Measurements from ENCODE around the gene FAM13A.

FAM13A gene

DNA sequence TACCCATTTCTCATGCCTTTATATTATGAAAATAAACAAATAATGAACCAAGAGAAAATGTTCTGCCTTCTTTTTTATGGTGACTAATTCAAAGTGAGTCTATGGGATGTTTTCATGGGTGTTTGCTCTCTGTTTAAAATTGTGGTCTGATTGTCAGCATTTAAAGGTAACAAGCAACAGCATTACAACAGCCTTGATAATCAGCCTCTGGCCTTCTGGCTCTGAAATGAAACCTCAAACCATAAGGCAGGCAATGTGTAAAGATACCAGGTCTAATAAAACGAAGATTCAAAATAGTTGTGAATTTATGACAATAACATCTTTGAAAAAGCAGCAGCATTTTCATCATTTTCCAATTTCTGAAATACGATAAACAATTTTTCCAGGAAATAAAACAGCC lies 63.7 kb downstream of the FAM13A start:
- H3K9ac ChIP-seq (ENCODE audit: low read depth, low read length), result no peak overlapping the region
- no peak overlapping the region for H3K27ac ChIP-seq (ENCODE audit: low read length)
- peaks cover 4% of the 10 kb centered on the region; the same call in 1 of the 2 replicates for H3K36me3 ChIP-seq (ENCODE audit: insufficient read depth, low read depth, low read length)
- no peaks in the 10 kb centered on the region for H3K4me1 ChIP-seq (ENCODE audit: insufficient read depth, low read length)
- no peak overlapping the region for H3K4me3 ChIP-seq (ENCODE audit: low read length)
- H3K27me3 ChIP-seq (ENCODE audit: insufficient read depth, low read length), result no peaks in the 10 kb centered on the region
- no peaks in the 10 kb centered on the region for H3K9me3 ChIP-seq (ENCODE audit: insufficient read depth, low read depth, low read length)

DNA sequence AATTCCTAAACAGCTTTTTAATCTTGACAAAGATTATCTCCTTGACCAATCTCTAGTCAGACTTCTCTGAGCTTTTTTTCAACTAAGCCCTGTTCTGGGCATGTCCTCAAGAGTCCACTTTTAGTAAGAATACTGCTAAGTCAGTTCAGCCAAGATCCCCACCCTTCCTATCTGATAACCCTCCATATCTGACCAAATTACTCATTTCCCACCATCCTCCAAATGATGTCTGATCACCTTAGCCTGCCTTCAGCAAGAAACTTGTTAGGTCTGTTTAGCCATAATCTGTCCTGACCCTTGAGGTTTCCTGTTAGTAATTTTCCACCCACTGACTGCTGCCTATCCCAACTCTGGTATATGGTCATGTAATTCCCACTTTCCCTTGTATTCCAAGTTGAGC lies 65.2 kb downstream of the FAM13A start:
- Histone ChIP-seq H3K27ac (ENCODE audit: low read length) (no peak overlapping the region), H3K9ac (ENCODE audit: low read depth, low read length) (no peak overlapping the region), H3K27me3 (ENCODE audit: insufficient read depth, low read length) (no peaks in the 10 kb centered on the region), H3K4me3 (ENCODE audit: low read length) (no peak overlapping the region), H3K9me3 (ENCODE audit: insufficient read depth, low read depth, low read length) (no peaks in the 10 kb centered on the region), H3K4me1 (ENCODE audit: insufficient read depth, low read length) (no peaks in the 10 kb centered on the region), H3K36me3 (ENCODE audit: insufficient read depth, low read depth, low read length) (peaks cover 4% of the 10 kb centered on the region; the same call in 1 of the 2 replicates)

DNA sequence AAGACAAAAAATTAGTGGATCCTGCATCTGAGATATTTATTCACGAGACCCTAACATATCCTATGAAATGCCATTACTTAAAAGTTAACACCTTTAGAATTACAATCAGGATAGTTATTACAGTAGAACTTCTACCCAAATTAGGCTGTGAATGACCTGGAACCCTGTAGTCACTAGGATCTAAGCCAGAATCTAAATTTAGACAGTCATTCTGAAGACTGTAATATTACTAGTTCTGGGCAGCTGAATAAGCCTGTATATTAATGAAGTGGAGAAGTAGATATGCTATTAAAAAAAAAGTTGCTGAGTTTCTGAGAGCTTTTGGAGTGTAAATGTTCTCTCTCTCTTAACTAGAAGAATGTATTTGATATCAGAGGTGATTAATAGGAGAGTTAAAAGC lies 67.0 kb downstream of the FAM13A start:
- H3K27ac ChIP-seq (ENCODE audit: low read length), result no peak overlapping the region
- no peaks in the 10 kb centered on the region for H3K4me1 ChIP-seq (ENCODE audit: insufficient read depth, low read length)
- H3K27me3 ChIP-seq (ENCODE audit: insufficient read depth, low read length), result no peaks in the 10 kb centered on the region
- H3K4me3 ChIP-seq (ENCODE audit: low read length), result no peak overlapping the region
- H3K36me3 ChIP-seq (ENCODE audit: insufficient read depth, low read depth, low read length), result peaks cover 4% of the 10 kb centered on the region; the same call in 1 of the 2 replicates
- H3K9ac ChIP-seq (ENCODE audit: low read depth, low read length), result no peak overlapping the region
- H3K9me3 ChIP-seq (ENCODE audit: insufficient read depth, low read depth, low read length), result no peaks in the 10 kb centered on the region

GRCh38 chr4:88985088-88985773 lies 71.8 kb downstream of the FAM13A start:
- no peak overlapping the region for H3K4me3 ChIP-seq (ENCODE audit: low read length)
- H3K9ac ChIP-seq (ENCODE audit: low read depth, low read length), result no peak overlapping the region
- no peaks in the 10 kb centered on the region for H3K27me3 ChIP-seq (ENCODE audit: insufficient read depth, low read length)
- no peak overlapping the region for H3K27ac ChIP-seq (ENCODE audit: low read length)
- peaks cover 3% of the 10 kb centered on the region; the same call in 1 of the 2 replicates for H3K36me3 ChIP-seq (ENCODE audit: insufficient read depth, low read depth, low read length)
- H3K9me3 ChIP-seq (ENCODE audit: insufficient read depth, low read depth, low read length), result no peaks in the 10 kb centered on the region
- no peaks in the 10 kb centered on the region for H3K4me1 ChIP-seq (ENCODE audit: insufficient read depth, low read length)

DNA sequence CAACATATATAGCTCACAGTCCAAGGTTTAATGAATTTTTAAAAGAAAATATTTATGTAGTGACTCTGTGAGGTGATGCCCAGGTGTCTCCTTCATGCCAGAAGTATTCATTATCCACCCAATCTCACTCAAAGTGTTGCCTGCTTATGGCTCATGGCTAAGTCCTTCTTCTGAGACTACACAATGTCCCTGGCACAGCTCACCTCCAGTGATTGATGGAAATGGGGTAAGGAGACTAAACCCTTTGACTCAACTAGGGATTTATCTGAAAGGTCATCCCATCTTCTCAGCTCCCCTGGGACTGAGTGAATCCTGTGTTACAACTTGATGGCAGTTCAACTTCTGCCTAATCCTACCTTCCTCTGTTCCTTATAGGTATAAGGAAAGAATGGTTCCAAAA lies 74.2 kb downstream of the FAM13A start:
- Histone ChIP-seq H3K36me3 (ENCODE audit: insufficient read depth, low read depth, low read length) (no peaks in the 10 kb centered on the region), H3K4me3 (ENCODE audit: low read length) (no peak overlapping the region), H3K9me3 (ENCODE audit: insufficient read depth, low read depth, low read length) (no peaks in the 10 kb centered on the region), H3K27me3 (ENCODE audit: insufficient read depth, low read length) (no peaks in the 10 kb centered on the region), H3K27ac (ENCODE audit: low read length) (no peak overlapping the region), H3K4me1 (ENCODE audit: insufficient read depth, low read length) (no peaks in the 10 kb centered on the region), H3K9ac (ENCODE audit: low read depth, low read length) (no peak overlapping the region)

DNA sequence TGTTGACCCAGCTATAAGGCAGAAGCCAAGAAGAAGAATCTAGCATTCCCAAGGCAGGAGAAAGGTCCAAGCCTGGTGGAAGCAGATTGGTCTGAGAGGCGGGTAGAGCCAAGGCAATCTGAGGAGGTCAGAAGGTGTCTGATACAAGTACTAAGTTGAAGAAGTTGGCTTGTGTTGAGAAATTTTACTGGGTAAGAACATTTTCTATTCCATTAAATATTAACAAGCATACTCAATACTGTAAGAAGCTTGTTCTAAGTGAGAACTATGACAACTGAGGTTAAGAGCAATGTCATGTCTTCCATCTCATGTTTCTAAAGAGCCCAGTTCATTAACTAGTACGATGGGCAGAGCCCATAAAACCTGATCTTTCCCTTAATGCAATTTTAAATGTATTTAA lies 75.0 kb downstream of the FAM13A start:
- Histone ChIP-seq H3K36me3 (ENCODE audit: insufficient read depth, low read depth, low read length) (no peaks in the 10 kb centered on the region), H3K4me3 (ENCODE audit: low read length) (no peak overlapping the region), H3K4me1 (ENCODE audit: insufficient read depth, low read length) (no peaks in the 10 kb centered on the region), H3K9me3 (ENCODE audit: insufficient read depth, low read depth, low read length) (no peaks in the 10 kb centered on the region), H3K27me3 (ENCODE audit: insufficient read depth, low read length) (no peaks in the 10 kb centered on the region), H3K9ac (ENCODE audit: low read depth, low read length) (no peak overlapping the region), H3K27ac (ENCODE audit: low read length) (no peak overlapping the region)

DNA sequence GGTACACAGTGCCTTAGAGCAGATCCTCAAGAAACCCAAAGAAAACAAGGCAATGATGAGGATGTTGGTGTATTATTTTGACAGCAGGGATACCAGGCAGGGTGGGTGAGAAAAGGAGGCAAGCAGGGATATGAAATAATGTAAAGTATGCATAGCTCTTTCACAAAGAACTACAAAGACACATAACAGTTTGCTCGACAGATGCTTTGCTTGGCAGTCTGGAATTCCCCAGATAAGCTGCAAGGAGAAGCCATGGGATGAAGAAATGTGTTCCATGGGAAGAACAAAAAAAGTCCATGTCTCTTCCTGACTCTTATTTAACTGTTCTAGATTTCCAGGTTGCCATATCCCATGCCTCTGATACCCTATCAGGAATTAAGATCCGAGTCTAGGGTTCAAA lies 75.4 kb downstream of the FAM13A start:
- Histone ChIP-seq H3K36me3 (ENCODE audit: insufficient read depth, low read depth, low read length) (no peaks in the 10 kb centered on the region), H3K9me3 (ENCODE audit: insufficient read depth, low read depth, low read length) (no peaks in the 10 kb centered on the region), H3K4me3 (ENCODE audit: low read length) (no peak overlapping the region), H3K9ac (ENCODE audit: low read depth, low read length) (no peak overlapping the region), H3K4me1 (ENCODE audit: insufficient read depth, low read length) (no peaks in the 10 kb centered on the region), H3K27me3 (ENCODE audit: insufficient read depth, low read length) (no peaks in the 10 kb centered on the region), H3K27ac (ENCODE audit: low read length) (no peak overlapping the region)

- H3K4me1 ChIP-seq (ENCODE audit: insufficient read depth, low read length), result no peaks in the 10 kb centered on the region
- no peak overlapping the region for H3K27ac ChIP-seq (ENCODE audit: low read length)
- H3K27me3 ChIP-seq (ENCODE audit: insufficient read depth, low read length), result no peaks in the 10 kb centered on the region
- H3K9ac ChIP-seq (ENCODE audit: low read depth, low read length), result no peak overlapping the region
- H3K4me3 ChIP-seq (ENCODE audit: low read length), result no peak overlapping the region
- H3K36me3 ChIP-seq (ENCODE audit: insufficient read depth, low read depth, low read length), result no peaks in the 10 kb centered on the region
- no peaks in the 10 kb centered on the region for H3K9me3 ChIP-seq (ENCODE audit: insufficient read depth, low read depth, low read length)
These were observed 77.7 kb downstream of the FAM13A start for GRCh38 chr4:88979276-88979675.

GRCh38 chr4:88976775-88977035 lies 80.3 kb downstream of the FAM13A start:
- Histone ChIP-seq H3K27ac (ENCODE audit: low read length) (no peak overlapping the region), H3K36me3 (ENCODE audit: insufficient read depth, low read depth, low read length) (no peaks in the 10 kb centered on the region), H3K9me3 (ENCODE audit: insufficient read depth, low read depth, low read length) (no peaks in the 10 kb centered on the region), H3K4me3 (ENCODE audit: low read length) (no peak overlapping the region), H3K9ac (ENCODE audit: low read depth, low read length) (no peak overlapping the region), H3K27me3 (ENCODE audit: insufficient read depth, low read length) (no peaks in the 10 kb centered on the region), H3K4me1 (ENCODE audit: insufficient read depth, low read length) (no peaks in the 10 kb centered on the region)

DNA sequence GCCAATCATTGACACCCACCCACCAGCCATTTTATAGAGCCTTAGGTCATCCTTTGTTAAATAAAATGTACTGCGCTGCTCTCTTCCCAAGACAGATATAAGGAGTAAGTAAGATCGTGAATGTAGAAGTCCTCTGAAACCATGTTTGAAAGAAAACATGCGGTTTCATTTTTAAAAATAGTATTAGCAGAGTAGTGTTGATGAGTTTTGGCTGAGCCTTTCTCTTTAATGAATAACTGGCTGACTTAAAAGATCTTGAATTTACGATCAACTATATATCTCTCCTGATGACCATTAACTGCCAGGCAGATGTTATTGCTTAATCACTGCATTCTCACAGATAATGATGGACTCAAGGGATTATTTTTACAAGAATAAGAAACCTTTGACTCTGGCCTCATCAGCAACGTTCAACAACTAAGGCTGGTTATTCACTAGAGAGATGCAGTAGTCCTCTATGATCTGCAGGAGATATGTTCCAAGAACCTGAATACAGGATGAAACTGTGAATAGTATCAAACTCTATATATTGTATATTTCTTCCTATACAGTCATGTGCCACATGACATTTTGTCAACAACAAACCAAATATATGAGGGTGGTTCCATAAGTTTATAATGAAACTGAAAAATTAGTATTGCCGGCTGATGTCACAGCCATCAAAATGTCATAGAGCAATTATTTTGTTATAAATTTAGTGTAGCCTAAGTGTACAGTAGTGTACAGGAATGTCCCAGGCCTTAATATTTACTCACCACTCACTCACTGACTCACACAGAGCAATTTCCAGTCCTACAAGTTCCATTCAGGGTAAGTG lies 80.8 kb downstream of the FAM13A start:
- H3K9ac ChIP-seq (ENCODE audit: low read depth, low read length), result no peak overlapping the region
- H3K36me3 ChIP-seq (ENCODE audit: insufficient read depth, low read depth, low read length), result no peaks in the 10 kb centered on the region
- H3K27ac ChIP-seq (ENCODE audit: low read length), result no peak overlapping the region
- H3K4me1 ChIP-seq (ENCODE audit: insufficient read depth, low read length), result no peaks in the 10 kb centered on the region
- no peaks in the 10 kb centered on the region for H3K9me3 ChIP-seq (ENCODE audit: insufficient read depth, low read depth, low read length)
- H3K27me3 ChIP-seq (ENCODE audit: insufficient read depth, low read length), result no peaks in the 10 kb centered on the region
- no peak overlapping the region for H3K4me3 ChIP-seq (ENCODE audit: low read length)

DNA sequence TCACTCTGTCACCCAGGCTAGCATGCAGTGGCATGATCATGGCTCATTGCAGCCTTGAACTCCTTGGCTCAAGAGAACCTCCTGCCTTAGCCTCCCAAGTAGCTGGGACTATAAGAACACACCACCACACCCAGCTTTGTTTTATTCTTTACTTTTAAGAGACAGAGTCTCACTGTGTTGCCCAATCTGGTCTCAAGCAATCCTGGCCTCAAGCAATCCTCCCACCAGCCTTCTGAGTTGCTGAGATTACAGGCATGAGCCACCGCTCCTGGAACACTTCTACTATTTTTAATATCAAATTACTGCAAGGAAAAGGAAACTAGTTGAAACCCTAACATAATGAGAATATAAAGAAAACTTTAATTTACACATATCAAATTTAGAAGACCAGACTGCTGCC lies 85.4 kb downstream of the FAM13A start:
- Histone ChIP-seq H3K27me3 (ENCODE audit: insufficient read depth, low read length) (no peaks in the 10 kb centered on the region), H3K4me1 (ENCODE audit: insufficient read depth, low read length) (no peaks in the 10 kb centered on the region), H3K9ac (ENCODE audit: low read depth, low read length) (no peak overlapping the region), H3K4me3 (ENCODE audit: low read length) (no peak overlapping the region), H3K36me3 (ENCODE audit: insufficient read depth, low read depth, low read length) (no peaks in the 10 kb centered on the region), H3K27ac (ENCODE audit: low read length) (no peak overlapping the region), H3K9me3 (ENCODE audit: insufficient read depth, low read depth, low read length) (no peaks in the 10 kb centered on the region)

DNA sequence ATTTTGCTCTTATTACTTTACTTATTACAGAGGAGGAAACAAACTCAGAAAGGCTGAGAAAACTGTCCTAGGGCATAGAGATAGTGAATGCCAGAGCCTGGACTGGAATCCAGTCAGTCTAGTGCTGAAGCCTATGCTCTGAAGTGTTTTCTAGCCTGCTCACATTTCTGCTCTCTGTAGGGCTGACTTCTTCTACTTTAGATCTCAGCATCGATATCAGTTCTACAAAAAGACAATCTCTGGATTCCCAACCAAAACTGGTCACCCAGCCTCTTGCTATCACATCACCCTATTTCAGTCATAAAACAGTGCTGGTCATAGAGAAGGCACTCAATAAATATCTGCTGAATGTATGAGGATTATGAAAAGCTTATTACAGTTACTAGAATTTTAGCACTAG lies 87.2 kb downstream of the FAM13A start:
- Histone ChIP-seq H3K27me3 (ENCODE audit: insufficient read depth, low read length) (no peaks in the 10 kb centered on the region), H3K27ac (ENCODE audit: low read length) (no peak overlapping the region), H3K9me3 (ENCODE audit: insufficient read depth, low read depth, low read length) (no peaks in the 10 kb centered on the region), H3K4me1 (ENCODE audit: insufficient read depth, low read length) (no peaks in the 10 kb centered on the region), H3K4me3 (ENCODE audit: low read length) (no peak overlapping the region), H3K9ac (ENCODE audit: low read depth, low read length) (no peak overlapping the region), H3K36me3 (ENCODE audit: insufficient read depth, low read depth, low read length) (no peaks in the 10 kb centered on the region)

All from iPS-20b (cell line).